Measurements from ENCODE around the gene NME1. TPM values are rescaled to one million over a fixed set of nuclear protein-coding genes. Genes with fewer than 3 reads are reported as not detected.
"Not testable (repeated sequence)": the region's sequence is repeated elsewhere in the genome, so short reads cannot be mapped to it uniquely, and the experiment has no call there.

NME1 gene
- total and polyA plus RNA-seq, 12 donors = 12.9 to 169 (median 24.6) TPM

DNA sequence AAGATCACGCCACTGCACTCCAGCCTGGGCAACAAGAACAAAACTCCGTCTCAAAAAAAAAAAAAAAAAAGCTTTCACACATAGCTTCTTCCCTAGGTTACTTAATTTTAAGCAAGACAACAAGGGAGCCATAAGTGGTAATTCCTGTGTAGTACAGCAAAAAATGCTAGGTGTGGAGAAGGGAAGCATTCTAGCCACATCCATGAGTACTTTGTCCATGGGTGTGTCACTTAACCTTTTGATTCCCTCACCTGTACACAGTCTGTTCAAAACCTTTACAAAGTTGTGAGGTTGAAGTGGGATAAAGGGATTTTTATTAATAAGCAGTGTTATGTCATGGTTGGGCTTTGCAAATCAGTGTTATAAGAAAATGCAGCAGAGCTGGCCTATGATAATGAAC, 17.4 kb downstream of the NME1 start:
- Histone ChIP-seq H3K4me3 (no peak overlapping the region), H3K27ac (no peak overlapping the region), H3K9me3 (no peaks in the 10 kb centered on the region), H3K27me3 (no peaks in the 10 kb centered on the region), H3K4me1 (peaks cover 0 to 13% (median 7%) of the 10 kb centered on the region in 9 donors), H3K36me3 (peaks cover 0 to 83% (median 26%) of the 10 kb centered on the region in 9 donors)
- TF ChIP-seq, protein P1, sequence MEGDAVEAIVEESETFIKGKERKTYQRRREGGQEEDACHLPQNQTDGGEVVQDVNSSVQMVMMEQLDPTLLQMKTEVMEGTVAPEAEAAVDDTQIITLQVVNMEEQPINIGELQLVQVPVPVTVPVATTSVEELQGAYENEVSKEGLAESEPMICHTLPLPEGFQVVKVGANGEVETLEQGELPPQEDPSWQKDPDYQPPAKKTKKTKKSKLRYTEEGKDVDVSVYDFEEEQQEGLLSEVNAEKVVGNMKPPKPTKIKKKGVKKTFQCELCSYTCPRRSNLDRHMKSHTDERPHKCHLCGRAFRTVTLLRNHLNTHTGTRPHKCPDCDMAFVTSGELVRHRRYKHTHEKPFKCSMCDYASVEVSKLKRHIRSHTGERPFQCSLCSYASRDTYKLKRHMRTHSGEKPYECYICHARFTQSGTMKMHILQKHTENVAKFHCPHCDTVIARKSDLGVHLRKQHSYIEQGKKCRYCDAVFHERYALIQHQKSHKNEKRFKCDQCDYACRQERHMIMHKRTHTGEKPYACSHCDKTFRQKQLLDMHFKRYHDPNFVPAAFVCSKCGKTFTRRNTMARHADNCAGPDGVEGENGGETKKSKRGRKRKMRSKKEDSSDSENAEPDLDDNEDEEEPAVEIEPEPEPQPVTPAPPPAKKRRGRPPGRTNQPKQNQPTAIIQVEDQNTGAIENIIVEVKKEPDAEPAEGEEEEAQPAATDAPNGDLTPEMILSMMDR (IDR thresholded peaks at IDR 0.05) = no peak
- ATAC-seq = no peak
- intact Hi-C loops (cut with DNase I) = no loop called here
- no peak for DNase-seq
- WGBS, 2 donors = 98 to 100% methylated on average over 2 of the region's 2 CpGs

DNA sequence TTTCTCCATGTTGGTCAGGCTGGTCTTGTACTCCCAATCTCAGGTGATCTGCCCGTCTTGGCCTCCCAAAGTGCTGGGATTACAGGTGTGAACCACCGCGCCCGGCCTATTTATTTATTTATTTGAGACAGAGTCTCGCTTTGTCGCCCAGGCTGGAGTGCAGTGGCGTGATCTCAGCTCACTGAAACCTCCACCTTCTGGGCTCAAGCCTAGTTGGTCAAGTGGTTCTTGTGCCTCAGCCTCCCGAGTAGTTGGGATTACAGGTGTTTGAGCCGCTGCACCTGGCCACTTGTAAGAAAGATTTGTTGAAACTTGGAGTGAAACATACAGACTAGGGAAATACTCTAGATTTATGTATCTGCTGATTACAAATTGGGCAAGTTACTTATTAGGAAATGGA, 18.7 kb downstream of the NME1 start:
- ATAC-seq; DNase-seq; H3K4me1 ChIP-seq; H3K4me3 ChIP-seq; H3K27me3 ChIP-seq; intact Hi-C loops (cut with DNase I); H3K9me3 ChIP-seq; H3K27ac ChIP-seq: not testable (repeated sequence)
- H3K36me3 ChIP-seq = peaks cover 0 to 89% (median 26%) of the 10 kb centered on the region in 9 donors
- whole genome bisulfite sequencing, 2 donors = 87 to 97% methylated on average over 9 of the region's 9 CpGs

DNA sequence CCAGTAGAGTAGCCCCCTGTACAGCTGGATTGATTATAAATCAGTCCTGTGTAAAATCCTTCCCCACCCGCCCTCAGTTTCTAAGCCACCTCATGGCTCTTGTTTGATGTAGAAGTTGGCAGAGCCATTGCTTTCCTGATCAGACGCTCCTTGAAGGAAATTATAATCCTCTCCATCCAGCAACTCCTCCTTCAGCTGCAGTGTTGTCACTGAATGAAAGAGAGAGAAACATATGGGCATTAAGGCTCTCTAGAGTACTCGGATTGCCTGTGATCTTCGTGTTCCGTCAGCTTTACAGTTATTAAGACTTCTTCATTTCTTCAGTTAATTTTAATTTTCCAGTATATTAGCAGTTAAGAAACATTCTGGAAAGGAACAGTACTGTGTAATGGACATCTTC, 27.1 kb downstream of the NME1 start:
- H3K4me3 ChIP-seq = no peak overlapping the region

DNA sequence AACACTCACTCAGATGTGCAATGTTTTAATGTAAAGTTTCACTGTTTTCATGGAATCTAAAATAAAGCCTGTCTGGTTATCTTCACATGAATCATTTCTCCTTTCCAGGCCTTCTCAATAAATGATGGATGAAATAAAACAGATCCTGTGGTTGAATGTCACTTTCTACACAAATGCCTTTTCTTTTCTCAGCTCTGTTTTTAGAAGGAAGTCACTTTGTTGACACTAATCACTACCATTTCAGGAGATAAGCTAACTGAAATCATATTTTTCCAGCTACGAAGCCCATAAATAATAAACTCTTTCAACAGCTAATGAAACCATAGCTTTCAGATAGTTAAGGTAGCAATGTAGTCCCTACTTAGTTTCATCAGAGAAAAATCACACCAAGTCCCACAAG, 30.8 kb downstream of the NME1 start:
- Histone ChIP-seq H3K27me3 (no peaks in the 10 kb centered on the region), H3K27ac (no peak overlapping the region), H3K9me3 (no peaks in the 10 kb centered on the region), H3K4me3 (no peak overlapping the region), H3K4me1 (no peaks in the 10 kb centered on the region), H3K36me3 (peaks cover 0 to 94% (median 0%) of the 10 kb centered on the region in 9 donors)
- ATAC-seq (no peak), DNase-seq (no peak)
- intact Hi-C loops (cut with DNase I) = no loop called here
- TF ChIP-seq, protein P1 (IDR thresholded peaks at IDR 0.05) = no peak
- 74 to 84% methylated on average over 1 of the region's 1 CpG for WGBS, 2 donors

More for the DNA sequence above, 27.1 kb downstream of the NME1 start:
- Histone ChIP-seq H3K27ac (no peak overlapping the region), H3K9me3 (no peaks in the 10 kb centered on the region), H3K36me3 (peaks cover 0 to 86% (median 4%) of the 10 kb centered on the region in 9 donors), H3K4me1 (no peaks in the 10 kb centered on the region), H3K27me3 (no peaks in the 10 kb centered on the region)
- DNase-seq (no peak), ATAC-seq (no peak)
- intact Hi-C loops (cut with DNase I) = no loop called here
- TF ChIP-seq, protein P1 (IDR thresholded peaks at IDR 0.05) = no peak
- WGBS, 2 donors = 87 to 90% methylated on average over 5 of the region's 5 CpGs

DNA sequence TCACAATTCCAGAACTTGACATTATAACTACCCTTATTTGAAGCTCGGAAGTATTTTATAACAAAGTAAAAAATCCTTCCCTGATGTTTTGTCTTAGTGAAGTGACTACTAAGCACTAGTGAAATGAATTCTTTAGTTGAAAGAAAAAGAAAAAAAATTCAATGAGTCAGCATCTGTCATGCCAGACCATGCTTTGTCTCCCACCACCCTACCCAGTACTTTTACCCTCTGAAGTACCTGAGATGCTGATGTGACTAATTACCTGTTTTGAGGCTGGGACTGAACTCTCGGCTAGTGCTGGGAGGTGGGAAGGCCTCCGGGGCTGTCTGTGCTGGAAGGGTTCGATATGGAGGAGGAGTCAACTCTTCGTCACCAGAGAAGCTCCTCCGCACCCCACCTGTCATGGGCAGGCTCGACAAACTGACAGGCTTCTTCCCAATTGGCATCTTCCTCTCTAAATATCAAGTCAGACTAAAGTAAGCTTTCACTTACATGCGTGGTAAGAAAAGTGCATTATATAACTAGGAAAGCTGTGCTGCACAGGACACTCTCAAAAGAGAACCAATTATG, 32.5 kb downstream of the NME1 start:
- Histone ChIP-seq H3K36me3 (peaks cover 0 to 98% (median 12%) of the 10 kb centered on the region in 9 donors), H3K27ac (no peak overlapping the region), H3K9me3 (no peaks in the 10 kb centered on the region), H3K4me1 (peaks cover 0 to 3% (median 0%) of the 10 kb centered on the region in 9 donors), H3K27me3 (no peaks in the 10 kb centered on the region), H3K4me3 (no peak overlapping the region)
- ATAC-seq = no peak
- TF ChIP-seq, protein P1 (IDR thresholded peaks at IDR 0.05) = no peak
- 90 to 91% methylated on average over 8 of the region's 8 CpGs for WGBS, 2 donors
- intact Hi-C loops (cut with DNase I) = no loop called here
- DNase-seq = no peak
